Common myeloid progenitor, CD34-positive (primary cell): ENCODE data around the gene SERPINB2.

ENCODE experiments used
- CTCF ChIA-PET: fragments of 350-600 bp; sonication (Branson Sonifier 250); formaldehyde crosslinking; loops from one replicate; lab custom pipeline; 2021; ENCODE audit warnings: antibody characterized with exemption; lab: Charles Lee
- POLR2A ChIA-PET: fragments of 350-600 bp; sonication (Branson Sonifier 250); formaldehyde crosslinking; loops from one replicate; lab custom pipeline; 2021; ENCODE audit warnings: antibody characterized with exemption; lab: Charles Lee
- DNase-seq, 3 donors: peaks; one replicate each; pipeline versions ENCODE4 v3.0.0 to v3.0.0-alpha.2; 2013
- H3K27ac ChIP-seq, 2 experiments: 1 replicate in 1 of 2; 2 replicates in 1 of 2; pipeline ENCODE4 v1.7.0; 2013; ENCODE audit warnings: inconsistent platforms in 2 of 2, low read length in 2 of 2, mild to moderate bottlenecking in 2 of 2, low read depth in 1 of 2, moderate library complexity in 1 of 2; ENCODE audit not compliant: severe bottlenecking in 2 of 2, insufficient read depth in 1 of 2, poor library complexity in 1 of 2
- H3K27me3 ChIP-seq, 5 experiments: replicated peaks in 2 of 5; 1 replicate in 3 of 5; 2 replicates in 2 of 5; pipeline versions ENCODE4 v1.6.1 to v1.7.0; 2013; ENCODE audit warnings: low read length in 4 of 5, mild to moderate bottlenecking in 2 of 5, moderate library complexity in 2 of 5, inconsistent platforms in 1 of 5; ENCODE audit not compliant: insufficient read depth in 5 of 5, control insufficient read depth in 4 of 5
- H3K36me3 ChIP-seq, 4 experiments: 1 replicate in 2 of 4; 2 replicates in 2 of 4; pipeline versions ENCODE4 v1.6.1 to v1.7.0; 2013; ENCODE audit warnings: low read length in 3 of 4, control low read depth in 1 of 4, mild to moderate bottlenecking in 1 of 4; ENCODE audit not compliant: control insufficient read depth in 4 of 4, insufficient read depth in 4 of 4
- H3K4me1 ChIP-seq, 4 experiments: 1 replicate in 3 of 4; 2 replicates in 1 of 4; pipeline versions ENCODE4 v1.6.1 to v1.7.1; 2013; ENCODE audit warnings: low read length in 3 of 4, mild to moderate bottlenecking in 3 of 4, control low read depth in 1 of 4, inconsistent platforms in 1 of 4, moderate library complexity in 1 of 4; ENCODE audit not compliant: control insufficient read depth in 4 of 4, insufficient read depth in 4 of 4; ENCODE audit errors: control extremely low read depth in 1 of 4
- H3K4me3 ChIP-seq, 7 experiments: 1 replicate in 4 of 7; 2 replicates in 3 of 7; pipeline versions ENCODE4 v1.5.1 to v1.7.0; 2013; ENCODE audit warnings: mild to moderate bottlenecking in 7 of 7, low read length in 6 of 7, moderate library complexity in 6 of 7, inconsistent platforms in 2 of 7, low read depth in 2 of 7, control low read depth in 1 of 7; ENCODE audit not compliant: insufficient read depth in 4 of 7, control insufficient read depth in 1 of 7; ENCODE audit errors: extremely low read depth in 1 of 7
- H3K9me3 ChIP-seq, 5 experiments: 1 replicate in 4 of 5; 2 replicates in 1 of 5; pipeline versions ENCODE4 v1.6.1 to v1.7.1; 2013; ENCODE audit warnings: low read length in 4 of 5, mild to moderate bottlenecking in 2 of 5, inconsistent platforms in 1 of 5, low read depth in 1 of 5, moderate library complexity in 1 of 5; ENCODE audit not compliant: control insufficient read depth in 4 of 5, insufficient read depth in 2 of 5; ENCODE audit errors: control extremely low read depth in 1 of 5
- WGBS: methylation state at CpG from one replicate; pipeline ENCODE4 v1.1.5; 2013; ENCODE audit not compliant: insufficient coverage; 5-methylcytosine and 5-hydroxymethylcytosine counted together

The SERPINB2 gene

DNA sequence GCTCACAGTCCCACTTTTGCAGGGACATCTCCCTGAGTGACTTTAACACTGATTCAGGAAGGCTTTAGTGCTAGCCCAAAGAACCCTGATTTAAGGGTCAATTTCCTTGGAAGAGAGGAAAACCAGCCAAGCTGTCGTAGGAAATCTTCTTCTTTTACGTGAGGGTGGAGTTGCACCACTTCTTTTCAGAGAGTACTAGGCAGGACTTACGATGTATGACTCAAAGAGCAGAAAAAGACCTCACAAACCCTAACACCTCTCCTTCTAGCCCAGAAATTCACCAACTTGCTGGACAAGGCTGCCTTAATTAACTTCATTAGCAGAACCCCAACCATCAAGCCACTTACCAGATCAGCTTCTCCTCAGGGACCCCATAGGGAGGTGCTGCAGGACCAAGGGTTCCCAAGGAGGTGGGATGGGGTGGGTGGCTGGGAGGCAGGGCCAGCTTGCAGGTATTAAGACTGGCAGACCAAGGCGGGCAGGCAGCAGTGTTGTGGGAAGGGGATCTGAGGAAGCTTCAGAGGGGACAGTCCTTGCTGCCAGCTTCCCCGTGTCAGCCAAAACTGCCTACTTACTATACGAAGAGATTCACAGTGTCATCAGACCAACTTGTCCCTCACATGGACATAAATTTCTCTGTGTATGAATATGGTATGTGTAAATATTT, 6.7 kb downstream of the SERPINB2 start:
- ChIA-PET POLR2A (no interaction called here), CTCF (interaction anchor here (1.3 kb wide), 1 partner anchor 34 kb away, joined by 3 read pairs; no protein-coding TSS in a partner anchor)
- Histone ChIP-seq H3K4me3 (no peak overlapping the region), H3K36me3 (no peaks in the 10 kb centered on the region), H3K27me3 (no peaks in the 10 kb centered on the region), H3K9me3 (no peaks in the 10 kb centered on the region), H3K4me1 (peaks cover 2 to 18% (median 8%) of the 10 kb centered on the region in 4 experiments), H3K27ac (no peak overlapping the region)
- DNase-seq = no peak
- 87% methylated on average over 2 of the region's 6 CpGs for WGBS

DNA sequence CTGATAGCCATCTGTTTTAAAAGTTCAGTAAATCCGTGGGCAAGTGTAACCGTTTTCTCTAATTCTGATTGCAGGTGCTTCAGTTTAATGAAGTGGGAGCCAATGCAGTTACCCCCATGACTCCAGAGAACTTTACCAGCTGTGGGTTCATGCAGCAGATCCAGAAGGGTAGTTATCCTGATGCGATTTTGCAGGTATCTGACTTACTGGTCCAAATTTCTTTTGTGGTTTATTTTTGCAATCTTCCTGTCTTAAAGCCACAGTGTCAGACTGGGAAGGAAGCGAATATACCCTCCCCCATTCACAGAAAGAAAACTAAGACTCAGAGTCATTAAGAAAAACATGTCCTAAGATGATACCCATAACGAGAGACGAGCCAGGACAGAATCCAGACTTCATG, 7.7 kb downstream of the SERPINB2 start:
- Histone ChIP-seq H3K36me3 (no peaks in the 10 kb centered on the region), H3K27ac (no peak overlapping the region), H3K27me3 (no peaks in the 10 kb centered on the region), H3K4me1 (peaks cover 2 to 18% (median 6%) of the 10 kb centered on the region in 4 experiments), H3K9me3 (no peaks in the 10 kb centered on the region), H3K4me3 (no peak overlapping the region)
- WGBS = 46% methylated on average over 2 of the region's 6 CpGs
- POLR2A ChIA-PET = no interaction called here
- DNase-seq = no peak
- CTCF ChIA-PET = no interaction called here

DNA sequence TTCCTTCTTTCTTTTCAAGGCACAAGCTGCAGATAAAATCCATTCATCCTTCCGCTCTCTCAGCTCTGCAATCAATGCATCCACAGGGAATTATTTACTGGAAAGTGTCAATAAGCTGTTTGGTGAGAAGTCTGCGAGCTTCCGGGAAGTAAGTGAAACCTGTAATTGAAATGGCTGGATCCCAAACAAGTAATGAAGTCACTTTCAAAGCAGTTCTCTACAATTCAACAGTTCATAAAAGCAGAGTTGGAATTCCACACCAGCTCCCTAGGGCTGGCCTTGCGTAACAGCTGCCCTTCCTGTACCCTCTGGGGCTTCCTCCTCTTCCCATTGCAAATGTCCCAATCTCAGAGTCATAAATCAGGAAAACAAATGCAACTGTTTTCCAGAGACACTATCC, 9.6 kb downstream of the SERPINB2 start:
- Histone ChIP-seq H3K36me3 (no peaks in the 10 kb centered on the region), H3K27me3 (no peaks in the 10 kb centered on the region), H3K9me3 (no peaks in the 10 kb centered on the region), H3K4me1 (peaks cover 2 to 18% (median 6%) of the 10 kb centered on the region in 4 experiments), H3K4me3 (no peak overlapping the region), H3K27ac (no peak overlapping the region)
- ChIA-PET POLR2A (no interaction called here), CTCF (no interaction called here)
- 67% methylated on average over 3 of the region's 4 CpGs for WGBS
- no peak for DNase-seq

DNA sequence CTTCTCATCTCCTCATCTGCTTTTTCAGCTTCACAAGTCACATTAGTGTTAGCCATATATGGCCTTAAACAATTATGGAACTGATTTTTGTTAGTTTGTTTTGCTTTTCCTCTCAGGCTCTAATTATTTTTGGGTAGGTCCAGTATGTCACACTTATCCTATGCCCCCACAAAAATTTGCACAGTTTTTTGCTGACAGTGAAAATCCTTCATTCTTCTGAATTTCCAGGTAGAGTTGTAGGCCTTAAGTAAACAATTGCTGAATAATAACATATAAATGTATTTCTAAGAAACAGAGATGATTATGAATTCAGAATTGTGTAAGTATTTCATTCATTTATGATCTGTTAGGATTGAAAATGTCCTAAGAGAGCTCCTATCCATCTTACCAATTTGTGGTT, 11.7 kb downstream of the SERPINB2 start:
- ChIA-PET POLR2A (no interaction called here), CTCF (interaction anchor here (1.4 kb wide), 1 partner anchor 65 kb away, joined by 5 read pairs; no protein-coding TSS in a partner anchor)
- Histone ChIP-seq H3K4me1 (peaks cover 2 to 18% (median 6%) of the 10 kb centered on the region in 4 experiments), H3K4me3 (no peak overlapping the region), H3K36me3 (no peaks in the 10 kb centered on the region), H3K9me3 (no peaks in the 10 kb centered on the region), H3K27ac (no peak overlapping the region), H3K27me3 (no peaks in the 10 kb centered on the region)
- DNase-seq = no peak

DNA sequence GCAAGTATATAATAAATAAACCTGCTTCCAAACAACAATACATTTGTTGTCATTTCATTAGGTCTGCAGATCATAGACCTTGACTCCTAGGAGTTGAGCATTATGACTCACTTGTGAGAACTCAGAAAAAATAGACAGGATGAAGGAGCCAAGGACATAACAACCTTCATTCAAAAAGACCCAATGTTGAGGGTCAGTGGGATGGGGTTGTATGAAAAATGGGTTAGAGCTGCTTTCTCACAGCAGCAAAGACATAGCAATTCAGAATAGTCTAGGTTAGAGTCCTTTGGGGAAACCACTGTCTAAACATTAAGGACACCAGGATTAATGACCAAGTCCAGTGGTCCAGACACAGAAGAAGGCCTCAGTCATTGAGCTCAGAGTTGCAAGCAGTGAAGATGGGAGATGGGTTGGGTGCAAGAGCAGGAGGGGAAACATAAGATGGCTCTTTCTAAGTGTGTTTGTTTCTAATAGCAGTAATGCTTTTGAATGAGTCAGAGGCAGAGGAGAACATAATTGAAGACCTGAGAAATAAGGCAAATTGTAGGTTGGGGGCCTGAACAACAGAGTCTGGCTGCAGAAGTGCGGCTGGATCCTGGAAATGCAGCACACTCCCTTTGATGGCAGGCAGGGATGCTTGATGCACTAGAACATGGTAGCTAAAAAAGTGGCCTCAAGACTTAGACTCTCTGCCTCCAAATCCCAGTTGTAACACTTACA, 16.5 kb downstream of the SERPINB2 start:
- Histone ChIP-seq H3K36me3 (no peaks in the 10 kb centered on the region), H3K9me3 (no peaks in the 10 kb centered on the region), H3K4me1 (no peaks in the 10 kb centered on the region), H3K27ac (no peak overlapping the region), H3K4me3 (no peak overlapping the region), H3K27me3 (no peaks in the 10 kb centered on the region)
- 100% methylated on average over 1 of the region's 1 CpG for WGBS
- ChIA-PET CTCF (interaction anchor here (1.7 to 1.8 kb wide), 2 partner anchors 23 to 33 kb away, joined by 4 read pairs; no protein-coding TSS in a partner anchor), POLR2A (interaction anchor here (0.5 kb wide), 1 partner anchor 65 kb away, joined by 4 read pairs; no protein-coding TSS in a partner anchor)
- DNase-seq = no peak

DNA sequence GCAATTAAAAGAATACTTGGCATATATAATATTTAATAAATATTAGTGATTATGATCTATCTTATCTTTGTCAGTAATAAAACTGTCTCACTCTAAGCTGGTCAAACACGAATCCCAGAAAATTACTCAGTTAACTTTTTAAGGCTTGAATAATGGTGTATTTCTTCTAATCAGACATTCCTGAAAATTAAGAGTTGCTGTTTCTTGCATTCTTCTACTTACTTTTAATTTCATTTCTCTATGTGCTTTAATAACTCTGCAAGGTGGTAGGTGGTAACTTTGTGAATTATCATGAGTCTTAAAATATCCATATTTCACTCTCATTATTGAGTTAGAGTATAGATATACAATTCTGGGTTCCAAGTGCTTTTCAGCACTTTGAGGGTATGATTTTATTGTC, 17.2 kb downstream of the SERPINB2 start:
- H3K9me3 ChIP-seq = no peaks in the 10 kb centered on the region
- CTCF ChIA-PET = interaction anchor here (1.7 to 1.8 kb wide), 2 partner anchors 24 to 32 kb away, joined by 4 read pairs; no protein-coding TSS in a partner anchor
- H3K27me3 ChIP-seq = no peaks in the 10 kb centered on the region
- no peaks in the 10 kb centered on the region for H3K4me1 ChIP-seq
- H3K36me3 ChIP-seq = no peaks in the 10 kb centered on the region
- H3K27ac ChIP-seq = no peak overlapping the region
- no CpG with 5 or more reads among the region's 1 CpG for WGBS
- no peak for DNase-seq
- no peak overlapping the region for H3K4me3 ChIP-seq
- POLR2A ChIA-PET = no interaction called here

DNA sequence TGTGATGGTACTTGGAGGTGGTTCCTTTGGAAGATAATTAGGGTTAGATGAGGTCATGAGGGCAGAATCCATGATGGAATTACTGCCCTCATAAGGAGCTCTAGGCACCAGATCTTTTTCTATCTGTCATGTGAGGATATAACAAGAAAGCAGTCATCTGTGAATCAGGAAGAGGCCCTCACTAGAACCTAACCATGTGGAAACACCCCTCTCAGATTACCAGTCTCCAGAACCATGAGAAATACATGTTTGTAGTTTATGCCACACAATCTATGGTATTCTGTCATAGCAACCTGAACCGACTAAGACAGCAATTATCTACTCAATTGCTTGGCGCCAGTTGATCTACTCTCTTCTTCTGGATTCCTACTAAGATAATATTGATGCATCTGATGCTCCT, 17.9 kb downstream of the SERPINB2 start:
- Histone ChIP-seq H3K4me1 (no peaks in the 10 kb centered on the region), H3K27me3 (no peaks in the 10 kb centered on the region), H3K36me3 (no peaks in the 10 kb centered on the region), H3K4me3 (no peak overlapping the region), H3K27ac (no peak overlapping the region), H3K9me3 (no peaks in the 10 kb centered on the region)
- WGBS = 95% methylated on average over 2 of the region's 2 CpGs
- POLR2A ChIA-PET = no interaction called here
- no peak for DNase-seq
- CTCF ChIA-PET = no interaction called here
